Activated T-cell treated with anti-CD3 and anti-CD28 coated beads, Interleukin-2, amount 50 U/mL, for 24 hours (primary cell): ENCODE data around the gene EHD2.
"Not testable (repeated sequence)": the region's sequence is repeated elsewhere in the genome, so short reads cannot be mapped to it uniquely, and the experiment has no call there.

ENCODE experiments used
- DNase-seq: peaks from one replicate; pipeline ENCODE4 v3.0.0-alpha.2; 2020
- H3K27ac Mint-ChIP-seq: 2 replicates; pipeline ENCODE4 v1.8.0; 2020; ENCODE audit warnings: mild to moderate bottlenecking, mixed read lengths
- H3K27me3 Mint-ChIP-seq: 2 replicates; pipeline ENCODE4 v1.8.0; 2020; ENCODE audit warnings: mixed read lengths
- H3K36me3 Mint-ChIP-seq: 2 replicates; pipeline ENCODE4 v1.8.0; 2020; ENCODE audit warnings: low read depth, mixed read lengths
- H3K4me1 Mint-ChIP-seq: 2 replicates; pipeline ENCODE4 v1.8.0; 2020; ENCODE audit warnings: low read depth, mixed read lengths
- H3K4me3 Mint-ChIP-seq: 2 replicates; pipeline ENCODE4 v1.8.0; 2020; ENCODE audit warnings: mild to moderate bottlenecking, moderate library complexity, mixed read lengths
- H3K9me3 Mint-ChIP-seq: 2 replicates; pipeline ENCODE4 v1.8.0; 2020; ENCODE audit warnings: mixed read lengths

Gene EHD2

DNA sequence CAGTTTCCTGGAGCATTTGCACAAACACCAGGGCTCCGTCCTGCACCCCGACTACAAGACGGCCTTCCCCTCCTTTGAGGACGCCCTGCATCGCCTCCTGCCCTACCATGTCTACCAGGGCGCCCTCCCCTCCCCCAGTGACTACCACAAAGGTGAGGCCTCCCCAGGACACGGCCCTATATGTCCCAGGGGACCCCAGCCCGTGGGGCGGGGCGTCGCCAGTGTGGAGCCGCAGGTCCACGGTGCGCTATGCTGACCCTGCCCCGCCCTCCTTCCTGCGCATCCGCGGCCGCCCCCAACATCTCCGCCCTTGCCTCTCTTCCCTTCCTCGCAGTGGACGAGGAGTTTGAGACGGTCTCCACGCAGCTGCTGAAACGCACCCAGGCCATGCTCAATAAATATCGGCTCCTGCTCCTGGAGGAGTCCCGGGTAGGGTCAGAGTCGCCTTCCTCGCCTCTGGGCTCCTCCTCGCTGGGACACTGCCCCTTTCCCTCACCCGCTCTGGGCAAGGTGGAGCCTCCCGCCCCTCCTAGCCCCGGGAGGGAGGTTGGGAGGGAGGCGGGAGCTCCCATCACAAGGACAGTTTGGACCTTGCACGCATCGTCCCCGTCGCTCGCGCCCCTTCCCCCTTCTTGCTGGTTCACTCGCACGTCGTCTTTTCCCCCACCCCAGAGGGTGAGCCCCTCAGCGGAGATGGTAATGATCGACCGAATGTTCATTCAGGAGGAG lies 14.4 kb upstream of the EHD2 start:
- no peaks in the 10 kb centered on the region for H3K27me3 Mint-ChIP-seq
- no peaks in the 10 kb centered on the region for H3K9me3 Mint-ChIP-seq
- peaks cover 49% of the 10 kb centered on the region for H3K36me3 Mint-ChIP-seq
- no peak overlapping the region for H3K4me3 Mint-ChIP-seq
- DNase-seq, result no peak
- no peaks in the 10 kb centered on the region for H3K4me1 Mint-ChIP-seq
- H3K27ac Mint-ChIP-seq, result no peak overlapping the region

DNA sequence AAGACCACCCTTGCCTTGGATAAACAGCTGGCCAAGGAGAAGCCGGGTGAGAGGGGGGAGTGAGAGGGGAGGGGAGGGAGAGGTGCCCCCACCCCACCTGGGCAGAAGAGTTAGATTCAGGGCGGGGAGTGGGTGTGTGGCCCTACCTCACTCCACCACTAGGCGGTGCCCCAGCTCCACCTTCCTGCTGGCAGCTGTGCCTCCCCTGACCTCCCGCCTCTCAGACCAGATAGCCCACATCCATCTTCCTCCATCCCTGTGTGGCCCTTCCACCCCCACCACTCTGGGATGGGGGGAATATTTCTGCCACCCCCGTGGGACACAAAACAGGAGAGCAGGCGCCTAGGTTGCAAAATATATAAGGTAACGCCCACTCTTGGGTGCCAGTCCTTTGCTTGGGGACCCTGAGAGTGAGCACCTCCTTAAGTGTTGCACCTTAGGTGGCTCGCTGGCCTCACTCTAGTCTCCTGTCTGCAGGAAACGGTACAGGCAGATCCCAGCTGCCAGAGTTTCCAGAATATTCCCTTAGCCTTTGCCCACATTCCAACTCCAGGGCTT lies 13.8 kb upstream of the EHD2 start:
- H3K36me3 Mint-ChIP-seq, result peaks cover 49% of the 10 kb centered on the region
- no peaks in the 10 kb centered on the region for H3K27me3 Mint-ChIP-seq
- no peak overlapping the region for H3K27ac Mint-ChIP-seq
- no peaks in the 10 kb centered on the region for H3K9me3 Mint-ChIP-seq
- DNase-seq, result peak; percentile 75
- H3K4me3 Mint-ChIP-seq, result no peak overlapping the region
- no peaks in the 10 kb centered on the region for H3K4me1 Mint-ChIP-seq

DNA sequence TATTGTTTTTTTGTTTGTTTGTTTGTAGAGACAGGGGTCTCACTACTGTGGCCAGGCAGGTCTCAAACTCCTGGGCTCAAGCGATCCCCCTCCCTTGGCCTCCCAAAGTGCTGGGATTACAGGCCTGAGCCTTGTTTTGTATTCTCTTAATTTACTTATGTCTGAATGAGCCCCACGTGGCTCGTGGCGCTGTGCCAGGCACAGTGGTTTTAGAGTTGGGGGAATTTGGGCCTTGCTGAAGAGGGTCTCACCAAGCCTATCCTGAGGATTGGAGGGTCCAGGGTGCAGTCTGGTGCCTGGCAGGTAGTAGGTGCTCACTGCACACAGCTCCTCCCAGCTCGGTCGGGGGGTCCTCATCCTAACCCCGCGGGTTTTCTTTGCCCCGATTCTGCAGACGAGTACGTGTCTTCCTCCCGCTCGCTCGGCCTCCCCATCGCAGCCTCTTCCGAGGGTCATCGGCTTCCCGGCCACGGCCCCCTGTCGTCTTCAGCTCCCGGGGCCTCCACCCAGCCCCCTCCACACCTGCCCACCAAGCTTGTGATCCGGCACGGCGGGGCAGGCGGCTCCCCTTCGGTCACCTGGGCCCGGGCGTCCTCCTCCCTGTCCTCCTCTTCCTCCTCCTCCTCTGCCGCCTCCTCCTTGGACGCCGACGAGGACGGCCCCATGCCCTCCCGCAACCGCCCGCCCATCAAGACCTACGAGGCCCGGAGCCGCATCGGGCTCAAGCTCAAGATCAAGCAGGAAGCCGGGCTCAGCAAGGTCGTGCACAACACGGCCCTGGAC lies 12.1 kb upstream of the EHD2 start:
- H3K9me3 Mint-ChIP-seq, result no peaks in the 10 kb centered on the region
- no peak overlapping the region for H3K27ac Mint-ChIP-seq

DNA sequence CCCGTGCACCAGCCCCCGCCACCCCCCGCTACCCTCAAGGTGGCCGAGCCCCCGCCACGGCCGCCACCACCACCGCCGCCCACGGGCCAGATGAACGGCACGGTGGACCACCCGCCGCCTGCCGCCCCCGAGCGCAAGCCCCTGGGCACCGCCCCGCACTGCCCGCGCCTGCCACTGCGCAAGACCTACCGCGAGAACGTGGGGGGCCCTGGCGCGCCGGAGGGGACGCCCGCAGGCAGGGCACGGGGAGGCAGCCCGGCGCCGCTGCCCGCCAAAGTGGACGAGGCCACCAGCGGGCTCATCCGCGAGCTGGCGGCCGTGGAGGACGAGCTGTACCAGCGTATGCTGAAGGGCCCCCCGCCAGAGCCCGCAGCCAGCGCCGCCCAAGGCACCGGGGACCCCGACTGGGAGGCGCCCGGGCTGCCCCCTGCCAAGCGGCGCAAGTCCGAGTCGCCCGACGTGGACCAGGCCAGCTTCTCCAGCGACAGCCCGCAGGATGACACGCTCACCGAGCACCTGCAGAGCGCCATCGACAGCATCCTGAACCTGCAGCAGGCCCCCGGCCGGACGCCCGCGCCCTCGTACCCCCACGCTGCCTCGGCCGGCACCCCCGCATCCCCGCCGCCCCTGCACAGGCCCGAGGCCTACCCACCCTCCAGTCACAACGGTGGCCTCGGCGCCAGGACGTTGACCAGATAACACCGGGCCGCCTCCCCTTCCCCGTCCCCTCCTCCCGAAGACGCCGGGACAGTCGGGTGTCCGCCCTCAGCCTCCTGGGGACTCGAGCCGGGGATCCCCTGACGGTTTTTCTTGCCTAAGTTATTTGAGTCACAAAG lies 11.3 kb upstream of the EHD2 start:
- no peaks in the 10 kb centered on the region for H3K4me1 Mint-ChIP-seq
- DNase-seq, result no peak
- H3K27ac Mint-ChIP-seq, result no peak overlapping the region
- H3K27me3 Mint-ChIP-seq, result no peaks in the 10 kb centered on the region
- H3K4me3 Mint-ChIP-seq, result no peak overlapping the region
- H3K9me3 Mint-ChIP-seq, result no peaks in the 10 kb centered on the region
- peaks cover 42% of the 10 kb centered on the region for H3K36me3 Mint-ChIP-seq

More for the DNA sequence above, 12.1 kb upstream of the EHD2 start:
- H3K27me3 Mint-ChIP-seq, result no peaks in the 10 kb centered on the region
- DNase-seq, result no peak
- no peak overlapping the region for H3K4me3 Mint-ChIP-seq
- peaks cover 42% of the 10 kb centered on the region for H3K36me3 Mint-ChIP-seq
- H3K4me1 Mint-ChIP-seq, result no peaks in the 10 kb centered on the region

DNA sequence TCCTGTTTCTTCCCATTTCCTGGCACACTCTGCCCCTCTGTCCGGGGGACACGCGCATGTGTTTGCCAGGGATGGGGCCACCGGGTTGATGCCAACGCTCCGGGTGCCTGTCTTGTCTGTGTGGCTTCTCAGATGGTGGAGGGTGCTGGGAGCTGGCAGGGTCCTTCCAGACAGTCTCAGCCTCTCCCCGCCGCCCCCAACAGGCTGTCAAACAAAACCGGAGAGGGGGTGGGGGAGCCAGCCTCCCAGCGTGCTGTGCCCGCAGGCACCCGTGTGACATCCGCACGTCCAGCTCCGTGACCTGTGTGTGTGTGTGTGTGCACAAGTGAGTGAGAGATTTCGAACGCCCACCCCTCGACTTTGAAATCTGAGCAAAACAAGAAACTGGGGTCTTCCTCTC lies 10.6 kb upstream of the EHD2 start:
- no peak overlapping the region for H3K4me3 Mint-ChIP-seq

DNA sequence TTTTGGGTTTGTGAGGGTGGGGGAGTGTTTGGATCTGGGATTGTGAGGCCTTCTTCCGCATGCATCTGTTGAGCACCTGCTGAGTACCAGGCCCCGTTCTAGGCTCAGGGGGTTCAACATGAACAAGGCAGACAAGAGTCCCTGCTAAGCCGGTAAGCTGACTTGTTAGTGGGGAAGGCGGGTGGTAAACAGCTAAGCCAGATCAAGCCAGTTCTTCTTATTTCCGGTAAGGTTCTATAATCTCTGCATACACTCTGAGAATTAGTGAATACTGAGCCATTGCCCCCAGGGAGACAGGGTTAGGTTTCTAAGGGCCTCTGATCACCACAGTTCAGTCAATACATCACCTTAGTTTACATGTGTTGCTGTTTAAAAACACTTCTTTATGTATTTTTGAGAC lies 9.9 kb upstream of the EHD2 start:
- H3K27ac Mint-ChIP-seq, result no peak overlapping the region
- H3K4me1 Mint-ChIP-seq, result no peaks in the 10 kb centered on the region
- H3K27me3 Mint-ChIP-seq, result no peaks in the 10 kb centered on the region
- no peak for DNase-seq
- H3K4me3 Mint-ChIP-seq, result no peak overlapping the region
- peaks cover 40% of the 10 kb centered on the region for H3K36me3 Mint-ChIP-seq
- H3K9me3 Mint-ChIP-seq, result no peaks in the 10 kb centered on the region

More for the DNA sequence above, 10.6 kb upstream of the EHD2 start:
- no peaks in the 10 kb centered on the region for H3K4me1 Mint-ChIP-seq
- no peak overlapping the region for H3K27ac Mint-ChIP-seq
- H3K36me3 Mint-ChIP-seq, result peaks cover 42% of the 10 kb centered on the region
- no peaks in the 10 kb centered on the region for H3K9me3 Mint-ChIP-seq
- DNase-seq, result no peak
- no peaks in the 10 kb centered on the region for H3K27me3 Mint-ChIP-seq

DNA sequence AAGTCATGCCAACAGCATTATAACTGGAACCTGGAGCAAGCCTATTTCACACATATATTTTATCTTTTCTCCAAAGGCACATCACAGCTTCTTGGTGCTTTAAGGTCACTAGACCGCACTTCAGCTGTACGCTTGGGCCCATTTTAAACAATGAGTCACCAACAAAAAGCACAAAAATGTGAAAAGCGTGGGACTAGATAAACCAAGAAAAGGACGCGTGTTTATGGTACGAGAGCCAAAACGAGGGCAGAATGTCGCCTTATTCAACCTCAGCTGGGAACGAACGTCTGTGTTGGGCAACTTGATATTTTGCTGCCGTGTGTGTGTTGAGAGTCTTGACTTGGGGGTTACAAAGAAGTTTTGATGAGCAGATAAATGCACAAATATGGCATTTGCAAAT lies 9.2 kb upstream of the EHD2 start:
- Mint-ChIP-seq H3K4me3 (no peak overlapping the region), H3K27ac (no peak overlapping the region), H3K4me1 (no peaks in the 10 kb centered on the region), H3K9me3 (no peaks in the 10 kb centered on the region), H3K27me3 (peaks cover 4% of the 10 kb centered on the region), H3K36me3 (peaks cover 35% of the 10 kb centered on the region)
- no peak for DNase-seq

DNA sequence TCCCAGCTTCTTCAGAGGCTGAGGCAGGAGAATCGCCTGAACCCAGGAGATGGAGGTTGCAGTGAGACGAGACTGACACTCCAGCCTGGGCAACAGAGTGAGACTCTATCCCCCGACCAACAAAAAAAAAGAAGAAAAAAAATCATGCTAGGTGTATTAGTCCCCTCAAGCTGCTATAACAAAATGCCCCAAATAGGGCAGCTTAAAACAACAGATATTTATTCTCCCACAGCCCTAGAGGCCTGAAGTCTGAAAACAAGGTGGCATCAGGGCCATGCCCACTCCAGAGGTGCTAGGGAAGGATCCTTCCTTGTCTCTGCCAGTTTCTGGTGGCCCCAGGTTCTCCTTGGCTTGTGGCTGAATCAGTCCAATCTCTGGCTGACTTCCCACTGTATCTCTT lies 8.6 kb upstream of the EHD2 start:
- Mint-ChIP-seq H3K36me3 (peaks cover 29% of the 10 kb centered on the region), H3K4me3 (no peak overlapping the region), H3K4me1 (no peaks in the 10 kb centered on the region), H3K27me3 (peaks cover 5% of the 10 kb centered on the region), H3K27ac (no peak overlapping the region), H3K9me3 (no peaks in the 10 kb centered on the region)
- DNase-seq, result no peak

DNA sequence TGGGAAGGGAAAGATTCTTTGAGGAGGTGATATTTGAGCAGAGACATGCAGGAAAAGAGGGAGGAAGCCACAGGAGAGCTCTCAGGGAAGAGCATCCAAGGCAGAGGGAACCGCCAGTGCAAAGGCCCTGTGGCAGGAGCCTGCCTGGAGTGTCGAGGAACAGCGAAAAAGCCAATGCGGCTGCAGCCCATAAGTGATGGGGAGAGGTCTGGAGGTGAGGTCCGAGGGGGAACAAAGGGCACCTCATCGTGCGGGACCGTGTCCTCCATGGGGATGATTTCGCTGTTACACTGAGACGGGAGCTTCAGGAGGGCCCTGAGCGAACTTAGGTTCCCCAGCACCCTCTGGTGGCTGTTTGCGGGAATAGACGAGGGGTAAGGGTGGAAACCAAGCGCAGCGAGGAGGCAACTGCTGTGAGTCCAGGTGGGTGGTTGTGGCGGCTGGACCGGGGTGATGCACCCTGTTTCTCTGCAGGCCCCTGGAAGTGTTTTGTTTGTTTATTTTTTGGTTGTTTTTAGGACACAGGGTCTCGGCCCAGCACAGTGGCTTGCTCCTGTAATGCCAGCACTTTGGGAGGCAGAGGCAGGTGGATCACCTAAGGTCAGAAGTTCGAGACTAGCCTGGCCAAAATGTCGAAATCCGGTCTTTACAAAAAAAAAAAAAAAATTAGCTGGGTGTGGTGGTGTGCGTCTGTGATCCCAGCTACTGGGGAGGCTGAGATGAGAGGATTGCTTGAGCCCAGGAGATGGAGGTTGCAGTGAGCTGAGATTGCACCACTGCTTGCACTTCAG lies 5.9 kb upstream of the EHD2 start:
- DNase-seq, result peak; percentile 85
- Mint-ChIP-seq H3K4me1 (no peaks in the 10 kb centered on the region), H3K9me3 (no peaks in the 10 kb centered on the region), H3K4me3 (no peak overlapping the region), H3K36me3 (peaks cover 10% of the 10 kb centered on the region), H3K27ac (no peak overlapping the region), H3K27me3 (peaks cover 15% of the 10 kb centered on the region)

DNA sequence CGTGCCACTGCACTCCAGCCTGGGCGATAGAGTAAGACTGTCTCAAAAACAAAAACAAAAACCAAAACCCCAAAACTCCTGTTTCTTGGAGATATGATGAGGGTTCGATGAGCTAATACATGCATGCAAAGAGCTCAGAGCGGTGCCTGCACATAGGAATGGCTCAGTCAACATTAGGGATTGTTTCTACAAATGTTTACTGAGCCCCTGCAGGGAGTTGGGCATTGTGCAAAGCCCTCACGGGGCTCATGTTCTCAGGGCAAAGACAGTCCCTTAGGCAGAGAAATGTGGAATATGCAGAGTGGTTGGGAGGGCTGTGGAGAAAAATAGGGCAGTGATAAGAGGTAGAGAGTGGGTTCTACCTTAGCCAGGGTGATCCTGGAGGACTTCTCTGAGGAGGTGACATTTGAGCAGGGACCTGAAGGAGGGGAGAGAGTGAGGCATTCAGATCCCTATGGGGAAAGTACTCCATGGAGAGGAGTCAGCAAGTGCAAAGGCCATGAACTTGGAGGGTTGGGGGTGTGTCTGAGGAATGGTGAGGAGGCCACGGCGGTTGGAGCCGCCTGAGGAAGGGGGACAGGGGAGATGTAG lies 1.5 kb upstream of the EHD2 start:
- no peaks in the 10 kb centered on the region for H3K9me3 Mint-ChIP-seq
- H3K27me3 Mint-ChIP-seq, result peaks cover 45% of the 10 kb centered on the region
- no peak for DNase-seq
- peaks cover 2% of the 10 kb centered on the region for H3K4me1 Mint-ChIP-seq
- H3K4me3 Mint-ChIP-seq, result no peak overlapping the region
- no peaks in the 10 kb centered on the region for H3K36me3 Mint-ChIP-seq
- H3K27ac Mint-ChIP-seq, result no peak overlapping the region

DNA sequence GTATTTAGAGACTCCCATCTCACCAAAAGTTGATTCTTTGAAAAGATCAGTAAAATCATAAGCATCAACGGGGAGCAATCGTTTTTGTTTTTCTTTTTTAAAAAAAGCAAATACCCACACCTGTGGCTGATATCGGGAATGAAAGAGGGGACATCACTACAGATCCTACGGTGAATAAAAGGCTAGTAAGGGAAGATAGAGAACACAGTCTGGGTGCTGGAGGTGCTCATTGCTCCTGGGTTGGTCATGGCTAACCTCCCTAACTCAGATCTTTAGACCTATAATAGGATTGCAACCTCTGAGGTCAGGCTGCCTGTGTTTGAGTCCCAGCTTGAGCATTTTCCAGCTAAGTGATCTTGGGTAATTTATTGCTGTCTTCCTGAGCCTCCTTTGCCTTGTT lies 1.1 kb downstream of the EHD2 start:
- no peak for DNase-seq
- Mint-ChIP-seq H3K4me3 (no peak overlapping the region), H3K9me3 (no peaks in the 10 kb centered on the region), H3K4me1 (peaks cover 2% of the 10 kb centered on the region), H3K36me3 (no peaks in the 10 kb centered on the region), H3K27me3 (peaks cover 47% of the 10 kb centered on the region), H3K27ac (no peak overlapping the region)

DNA sequence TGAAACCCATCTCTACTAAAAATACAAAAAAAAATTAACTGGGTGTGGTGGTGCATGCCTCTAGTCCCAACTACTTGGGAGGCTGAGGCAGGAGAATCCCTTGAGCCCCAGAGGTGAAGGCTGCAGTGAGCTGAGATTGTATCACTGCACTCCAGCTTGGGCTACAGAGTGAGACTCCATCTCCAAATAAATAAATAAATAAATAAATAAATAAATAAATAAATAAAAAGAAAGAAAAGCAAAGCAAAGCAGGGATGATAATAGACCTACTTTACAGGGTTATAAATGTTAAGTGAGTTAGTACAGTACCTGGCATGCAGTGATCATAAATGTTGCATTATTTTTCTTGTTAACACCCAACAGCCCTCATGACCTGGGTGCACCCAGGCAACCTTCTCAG lies 1.6 kb downstream of the EHD2 start:
- H3K4me3 Mint-ChIP-seq, H3K36me3 Mint-ChIP-seq, H3K4me1 Mint-ChIP-seq, H3K27ac Mint-ChIP-seq, H3K9me3 Mint-ChIP-seq, DNase-seq: not testable (repeated sequence)
- H3K27me3 Mint-ChIP-seq, result peaks cover 48% of the 10 kb centered on the region

DNA sequence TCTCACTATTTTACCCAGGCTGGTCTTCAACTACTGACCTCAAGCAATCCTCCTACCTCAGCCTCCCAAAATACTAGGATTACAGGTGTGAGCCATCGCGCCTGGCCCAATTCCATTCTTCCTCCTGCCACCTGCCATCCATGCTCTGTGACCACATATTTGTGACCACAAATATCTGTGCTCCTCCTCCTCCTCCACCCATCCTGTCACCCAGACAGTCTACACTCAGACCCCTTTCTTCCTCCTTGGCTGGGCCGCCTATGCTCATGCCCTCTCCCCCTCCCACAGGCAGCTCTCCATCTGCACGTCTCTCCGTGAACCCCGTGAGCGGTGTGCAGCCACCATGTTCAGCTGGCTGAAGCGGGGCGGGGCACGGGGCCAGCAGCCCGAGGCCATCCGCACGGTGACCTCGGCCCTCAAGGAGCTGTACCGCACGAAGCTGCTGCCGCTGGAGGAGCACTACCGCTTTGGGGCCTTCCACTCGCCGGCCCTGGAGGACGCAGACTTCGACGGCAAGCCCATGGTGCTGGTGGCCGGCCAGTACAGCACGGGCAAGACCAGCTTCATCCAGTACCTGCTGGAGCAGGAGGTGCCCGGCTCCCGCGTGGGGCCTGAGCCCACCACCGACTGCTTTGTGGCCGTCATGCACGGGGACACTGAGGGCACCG lies 3.2 kb downstream of the EHD2 start:
- Mint-ChIP-seq H3K9me3 (no peaks in the 10 kb centered on the region), H3K4me1 (peaks cover 2% of the 10 kb centered on the region), H3K27me3 (peaks cover 52% of the 10 kb centered on the region), H3K27ac (no peak overlapping the region), H3K4me3 (no peak overlapping the region), H3K36me3 (no peaks in the 10 kb centered on the region)
- no peak for DNase-seq
